Thoracic aorta (tissue), 2 donors: ENCODE data around the gene CLEC2A. TPM values are rescaled to one million over a fixed set of nuclear protein-coding genes. Genes with fewer than 3 reads are reported as not detected.

Source experiments
- ATAC-seq: fragments of 150-250 bp; one replicate; pipeline ENCODE4 v1.8.0; 2017; ENCODE audit warnings: low read depth; ENCODE audit not compliant: insufficient number of reproducible peaks, low FRiP score
- DNase-seq: peaks from one replicate; pipeline ENCODE4 v3.0.0-alpha.2; 2020; ENCODE audit warnings: low spot score
- H3K27ac ChIP-seq, 2 donors: fragments of 200-600 bp; sonication (generic); 1 replicate in 1 of 2; 2 replicates in 1 of 2; pipeline ENCODE4 v1.5.1; 2016; ENCODE audit warnings: mild to moderate bottlenecking in 2 of 2, moderate library complexity in 2 of 2
- H3K27me3 ChIP-seq: fragments of 200-600 bp; sonication (generic); replicated peaks from 2 replicates; pipeline ENCODE4 v1.6.0; 2016; ENCODE audit warnings: mild to moderate bottlenecking; ENCODE audit not compliant: insufficient read depth
- H3K36me3 ChIP-seq: fragments of 200-600 bp; sonication (generic); one replicate; pipeline ENCODE4 v1.5.1; 2016
- H3K4me1 ChIP-seq, 2 donors: fragments of 200-600 bp; sonication (generic); 1 replicate in 1 of 2; 2 replicates in 1 of 2; pipeline versions ENCODE4 v1.5.1 to v1.6.0; 2016; ENCODE audit warnings: low read depth in 2 of 2, mild to moderate bottlenecking in 1 of 2; ENCODE audit not compliant: control insufficient read depth in 1 of 2
- H3K4me3 ChIP-seq: fragments of 200-600 bp; sonication (generic); 2 replicates; pipeline ENCODE4 v1.5.1; 2016; ENCODE audit warnings: mild to moderate bottlenecking
- H3K9me3 ChIP-seq: fragments of 200-600 bp; sonication (generic); 2 replicates; pipeline ENCODE4 v1.5.1; 2016
- CTCF ChIP-seq: fragments of 200-600 bp; sonication (generic); IDR thresholded peaks from one replicate; pipeline ENCODE4 v1.5.1; 2019; ENCODE audit warnings: antibody characterized with exemption
- total RNA-seq, 2 donors: library from RNA; depleted of rRNA; stranded (reverse); fragments of >200 nt; gene quantifications; one replicate each; pipeline versions ENCODE4 v1.1.0 to v1.2.3, GENCODE V29; 2016

CLEC2A gene
- total RNA-seq, 2 donors from 2014 or later, result not detected

- Histone ChIP-seq H3K4me1 (no peaks in the 10 kb centered on the region), H3K9me3 (no peaks in the 10 kb centered on the region), H3K27me3 (no peaks in the 10 kb centered on the region), H3K4me3 (no peak overlapping the region), H3K36me3 (no peaks in the 10 kb centered on the region), H3K27ac (no peak overlapping the region)
- ATAC-seq, result no peak
- no peak for DNase-seq
- no peak for TF ChIP-seq CTCF
Measured at GRCh38 chr12:9926876-9927275, 5.3 kb downstream of the CLEC2A start.

GRCh38 chr12:9925705-9926393 is 6.3 kb downstream of the CLEC2A start:
- ATAC-seq (no peak), DNase-seq (no peak)
- peak overlapping the region; percentile 38 for H3K4me3 ChIP-seq
- H3K4me1 ChIP-seq, result no peaks in the 10 kb centered on the region
- no peak overlapping the region for H3K27ac ChIP-seq
- no peaks in the 10 kb centered on the region for H3K36me3 ChIP-seq
- no peaks in the 10 kb centered on the region for H3K9me3 ChIP-seq
- peak; percentile 19 for TF ChIP-seq CTCF
- no peaks in the 10 kb centered on the region for H3K27me3 ChIP-seq

- Histone ChIP-seq H3K4me1 (no peaks in the 10 kb centered on the region), H3K36me3 (no peaks in the 10 kb centered on the region), H3K4me3 (no peak overlapping the region), H3K27ac (no peak overlapping the region), H3K27me3 (no peaks in the 10 kb centered on the region), H3K9me3 (no peaks in the 10 kb centered on the region)
- no peak for TF ChIP-seq CTCF
- no peak for DNase-seq
- ATAC-seq, result no peak
Measured at GRCh38 chr12:9922429-9922828, 9.7 kb downstream of the CLEC2A start.

- no peaks in the 10 kb centered on the region for H3K4me1 ChIP-seq
- no peaks in the 10 kb centered on the region for H3K27me3 ChIP-seq
- ATAC-seq (no peak), DNase-seq (no peak)
- H3K9me3 ChIP-seq, result no peaks in the 10 kb centered on the region
- no peak overlapping the region for H3K4me3 ChIP-seq
- no peak overlapping the region for H3K27ac ChIP-seq
- no peak for TF ChIP-seq CTCF
- no peaks in the 10 kb centered on the region for H3K36me3 ChIP-seq
Measured at GRCh38 chr12:9920451-9920850, 11.7 kb downstream of the CLEC2A start.

GRCh38 chr12:9919443-9919842 is 12.7 kb downstream of the CLEC2A start:
- Histone ChIP-seq H3K4me1 (no peaks in the 10 kb centered on the region), H3K36me3 (no peaks in the 10 kb centered on the region), H3K9me3 (no peaks in the 10 kb centered on the region), H3K27me3 (no peaks in the 10 kb centered on the region), H3K4me3 (no peak overlapping the region), H3K27ac (no peak overlapping the region)
- no peak for TF ChIP-seq CTCF
- ATAC-seq (no peak), DNase-seq (no peak)
